MCF 10A (cell line): ENCODE results near the gene PJA1. TPM values are rescaled to one million over a fixed set of nuclear protein-coding genes. Genes with fewer than 3 reads are reported as not detected.
A peak's percentile ranks its signal among the peaks of the same experiment; 100 is the strongest.

Source experiments
- BruUV-seq: library from RNA; stranded (reverse); fragments of 400-500 nt; replicated peaks from 2 replicates; lab custom pipeline; 2021; lab: Mats Ljungman, UMichigan
- CTCF ChIA-PET: fragments of 300-600 bp; sonication (Branson Sonifier 250); formaldehyde crosslinking; extraction: SDS; loops from one replicate; lab custom pipeline; 2021; ENCODE audit warnings: antibody characterized with exemption, inconsistent platforms; lab: Yijun Ruan, JAX
- POLR2A ChIA-PET: fragments of 300-600, 350-650 bp; sonication (Branson Sonifier 250); formaldehyde crosslinking; extraction: SDS; loops from one replicate; lab custom pipeline; 2020; ENCODE audit warnings: antibody characterized with exemption, inconsistent platforms; lab: Yijun Ruan, JAX
- DNase-seq: peaks from one replicate; pipeline ENCODE4 v3.0.0-alpha.2; 2018; ENCODE audit not compliant: unreplicated experiment
- H3K27ac Mint-ChIP-seq: one replicate; pipeline ENCODE4 v1.8.0; 2022; ENCODE audit warnings: mild to moderate bottlenecking, low read depth, mixed read lengths; ENCODE audit not compliant: unreplicated experiment
- H3K27me3 Mint-ChIP-seq: one replicate; pipeline ENCODE4 v1.8.0; 2022; ENCODE audit warnings: mixed read lengths; ENCODE audit not compliant: insufficient read depth, unreplicated experiment
- H3K36me3 Mint-ChIP-seq: one replicate; pipeline ENCODE4 v1.8.0; 2022; ENCODE audit warnings: mild to moderate bottlenecking, moderate library complexity, mixed read lengths; ENCODE audit not compliant: insufficient read depth, unreplicated experiment
- H3K4me1 Mint-ChIP-seq: one replicate; pipeline ENCODE4 v1.8.0; 2022; ENCODE audit warnings: mixed read lengths; ENCODE audit not compliant: insufficient read depth, unreplicated experiment
- H3K4me3 Mint-ChIP-seq: one replicate; pipeline ENCODE4 v1.8.0; 2022; ENCODE audit warnings: mild to moderate bottlenecking, moderate library complexity, mixed read lengths; ENCODE audit not compliant: unreplicated experiment
- H3K9me3 Mint-ChIP-seq: one replicate; pipeline ENCODE4 v1.8.0; 2022; ENCODE audit warnings: mixed read lengths; ENCODE audit not compliant: unreplicated experiment
- CTCF ChIP-seq: fragments of 200-600 bp; IDR thresholded peaks from one replicate; pipeline ENCODE4 v1.8.0; 2022; ENCODE audit warnings: antibody characterized with exemption, mild to moderate bottlenecking; ENCODE audit not compliant: unreplicated experiment
- intact Hi-C: fragments of 100-400 bp; cut with micrococcal nuclease; formaldehyde crosslinking; loops from 2 replicates; pipeline ENCODE4 v1.14.1; 2022
- total RNA-seq: library from RNA; stranded (reverse); gene quantifications from 2 replicates; pipeline ENCODE4 v1.2.3, GENCODE V29; 2022

PJA1 gene
- total RNA-seq, 1 experiment from 2014 or later: 12.6 TPM

GRCh38 chrX:69158166-69158980 lies 6.9 kb downstream of the PJA1 start:
- peak; percentile 41 for TF ChIP-seq CTCF
- Mint-ChIP-seq H3K27ac (no peak overlapping the region), H3K4me3 (no peak overlapping the region), H3K4me1 (peaks cover 13% of the 10 kb centered on the region), H3K9me3 (no peaks in the 10 kb centered on the region), H3K36me3 (peaks cover 6% of the 10 kb centered on the region), H3K27me3 (peaks cover 83% of the 10 kb centered on the region)
- ChIA-PET POLR2A (interaction anchor here (0.7 kb wide), 1 partner anchor 263 kb away, joined by 3 read pairs; no protein-coding TSS in a partner anchor), CTCF (interaction anchor here (0.7 to 1.5 kb wide), 3 partner anchors 11 to 1941 kb away, joined by 3 read pairs; no protein-coding TSS in a partner anchor)
- BruUV-seq: no TSS peak
- intact Hi-C loops: no loop called here
- DNase-seq: peak; percentile 78

- Mint-ChIP-seq H3K4me1 (peaks cover 10% of the 10 kb centered on the region), H3K9me3 (no peaks in the 10 kb centered on the region), H3K27ac (no peak overlapping the region), H3K27me3 (peaks cover 66% of the 10 kb centered on the region), H3K36me3 (peaks cover 6% of the 10 kb centered on the region), H3K4me3 (no peak overlapping the region)
- intact Hi-C loops: no loop called here
- POLR2A ChIA-PET: no interaction called here
- TF ChIP-seq CTCF: no peak
- DNase-seq: no peak
- BruUV-seq: no TSS peak
- CTCF ChIA-PET: interaction anchor here (0.6 to 0.9 kb wide), 2 partner anchors 63 to 65 kb away, joined by 3 read pairs; no protein-coding TSS in a partner anchor
These were observed 8.6 kb downstream of the PJA1 start for GRCh38 chrX:69156638-69157037.

GRCh38 chrX:69155786-69156520 lies 9.3 kb downstream of the PJA1 start:
- no peak for TF ChIP-seq CTCF
- ChIA-PET CTCF (interaction anchor here (0.6 kb wide), 1 partner anchor 66 kb away, joined by 3 read pairs; no protein-coding TSS in a partner anchor), POLR2A (no interaction called here)
- peaks cover 10% of the 10 kb centered on the region for H3K4me1 Mint-ChIP-seq
- intact Hi-C loops: no loop called here
- no peaks in the 10 kb centered on the region for H3K9me3 Mint-ChIP-seq
- DNase-seq: no peak
- peaks cover 66% of the 10 kb centered on the region for H3K27me3 Mint-ChIP-seq
- H3K27ac Mint-ChIP-seq: no peak overlapping the region
- BruUV-seq: no TSS peak
- no peak overlapping the region for H3K4me3 Mint-ChIP-seq
- peaks cover 6% of the 10 kb centered on the region for H3K36me3 Mint-ChIP-seq

GRCh38 chrX:69154051-69154450 lies 11.2 kb downstream of the PJA1 start:
- no peak for TF ChIP-seq CTCF
- no peak for DNase-seq
- BruUV-seq: no TSS peak
- peaks cover 6% of the 10 kb centered on the region for H3K36me3 Mint-ChIP-seq
- intact Hi-C loops: no loop called here
- CTCF ChIA-PET: interaction anchor here (1.3 kb wide), 1 partner anchor 12 kb away, joined by 3 read pairs; no protein-coding TSS in a partner anchor
- no peak overlapping the region for H3K4me3 Mint-ChIP-seq
- H3K27ac Mint-ChIP-seq: no peak overlapping the region
- POLR2A ChIA-PET: no interaction called here
- H3K9me3 Mint-ChIP-seq: no peaks in the 10 kb centered on the region
- peaks cover 7% of the 10 kb centered on the region for H3K4me1 Mint-ChIP-seq
- H3K27me3 Mint-ChIP-seq: peaks cover 67% of the 10 kb centered on the region
